HG02763 (cell line): Measurements from ENCODE around the gene SCLT1.

Experiments used
- ATAC-seq: cut with Tn5 transposase; IDR thresholded peaks from one replicate; pipeline ENCODE4 v1.9.1; 2021; ENCODE audit warnings: mild to moderate bottlenecking, moderate library complexity; ENCODE audit not compliant: unreplicated experiment

The SCLT1 gene

DNA sequence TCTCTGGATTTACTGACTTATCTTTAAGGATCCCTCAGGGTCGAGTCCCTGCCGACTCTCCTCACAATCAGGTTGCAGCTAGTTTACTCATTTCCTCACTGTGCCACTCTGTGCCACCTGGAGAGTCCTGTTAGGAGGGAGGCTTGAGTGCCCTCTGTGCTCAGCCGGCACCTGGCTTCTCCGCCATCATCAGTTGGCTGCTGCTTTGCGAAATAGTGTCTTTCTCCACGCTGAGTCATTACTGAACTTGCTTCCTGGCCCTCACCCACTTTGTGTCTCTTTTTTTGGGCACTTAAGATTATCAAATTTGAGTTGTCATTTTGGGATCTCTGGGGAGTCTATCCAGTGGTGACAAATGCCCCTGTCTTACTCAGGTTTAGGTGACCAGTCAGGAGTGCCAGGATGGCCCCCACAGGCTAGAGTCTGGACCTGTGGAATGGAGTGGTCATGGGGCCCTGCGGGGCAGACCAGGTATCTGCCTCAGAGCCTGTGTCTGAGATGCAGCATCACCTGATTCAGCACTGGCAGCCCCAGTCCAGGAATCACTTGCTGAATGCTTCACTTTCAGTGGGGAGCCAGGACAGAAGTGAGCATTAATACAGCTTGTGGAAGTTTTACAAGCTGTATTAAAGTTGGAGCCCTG lies 246.1 kb downstream of the SCLT1 start:
- no peak for ATAC-seq

DNA sequence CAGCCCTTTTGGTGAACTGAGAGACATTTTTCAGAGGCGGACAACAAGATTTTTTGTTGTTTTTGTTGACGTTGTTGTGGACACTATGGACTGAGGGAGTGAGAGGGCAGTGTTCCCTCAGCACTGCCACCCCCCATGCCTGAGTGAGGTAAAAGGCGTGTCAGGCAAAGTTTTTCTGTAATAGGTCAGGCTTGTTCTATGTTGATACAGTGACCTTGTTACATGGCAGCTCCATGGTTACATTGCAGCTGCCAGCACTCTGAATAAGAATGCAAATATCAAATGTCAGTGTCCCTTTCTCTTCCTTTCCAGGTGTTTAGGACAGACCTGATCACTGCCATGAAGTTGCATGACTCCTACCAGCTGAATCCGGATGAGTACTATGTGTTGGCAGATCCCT lies 247.3 kb downstream of the SCLT1 start:
- no peak for ATAC-seq

DNA sequence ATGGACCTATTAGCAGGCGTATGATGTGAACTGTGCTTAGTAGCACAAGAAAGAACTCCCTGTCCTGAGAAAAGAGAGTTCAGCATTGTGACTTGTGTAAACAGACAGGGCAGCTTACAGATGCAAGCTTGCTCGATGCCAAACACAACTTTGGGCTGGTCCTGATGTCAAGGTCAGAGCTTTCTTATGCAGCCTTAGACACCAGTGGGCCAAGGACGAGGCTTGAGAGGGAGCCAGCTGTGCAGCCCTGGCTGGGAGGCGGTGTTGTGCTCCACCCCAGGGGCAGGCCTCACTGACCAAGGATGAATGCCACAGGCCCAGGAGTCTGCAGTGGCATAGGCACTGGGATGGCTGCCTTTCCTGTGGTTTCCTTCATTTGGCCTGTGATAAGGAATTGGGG lies 248.4 kb downstream of the SCLT1 start:
- no peak for ATAC-seq

DNA sequence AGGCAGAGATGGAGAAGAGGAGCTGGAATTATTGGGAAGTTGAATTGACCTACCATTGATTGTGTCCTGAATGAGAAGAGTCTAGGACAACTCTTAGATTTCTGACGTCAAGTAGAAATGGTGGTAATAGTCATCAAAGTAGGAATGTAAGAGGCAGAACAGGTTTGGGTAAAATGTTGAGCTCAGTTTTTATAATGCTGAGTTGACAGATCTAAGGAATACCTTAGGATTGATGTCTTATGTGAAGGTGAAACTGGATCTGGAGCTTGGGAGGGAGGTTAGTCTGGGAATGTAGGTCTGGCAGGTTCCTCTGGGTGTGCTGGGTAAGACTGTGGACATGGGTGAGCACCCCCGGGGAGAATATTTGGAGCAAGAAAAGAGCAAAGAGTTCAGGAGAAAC lies 251.9 kb downstream of the SCLT1 start:
- no peak for ATAC-seq

DNA sequence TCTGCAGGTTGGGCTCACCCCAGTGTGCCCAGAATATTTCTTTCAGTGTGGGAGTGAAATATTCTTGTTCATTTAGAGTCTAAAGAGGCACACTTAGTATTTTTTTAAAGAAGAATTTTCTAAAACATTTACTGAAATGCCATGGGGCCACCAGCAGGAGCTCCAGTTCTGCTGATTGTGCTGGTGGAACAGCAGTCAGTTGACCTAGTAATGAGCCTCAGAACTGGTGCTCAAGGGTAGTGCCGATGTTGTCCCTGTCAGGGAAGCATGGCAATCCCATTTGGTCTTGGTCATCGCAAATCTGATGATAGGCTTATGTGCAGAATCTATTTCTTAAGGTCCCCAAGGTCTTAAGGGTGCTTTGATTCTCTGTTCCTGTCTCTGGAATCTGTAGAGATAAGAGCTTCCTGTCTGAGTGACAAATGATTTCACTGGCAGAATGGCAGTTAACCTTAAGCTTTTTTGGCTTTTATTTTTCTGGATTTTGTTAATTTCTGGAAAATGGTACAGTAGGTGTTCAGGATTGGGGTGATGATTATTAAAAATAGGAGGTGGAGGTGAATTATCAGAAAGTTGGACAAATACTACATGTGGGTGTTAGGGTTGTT lies 252.5 kb downstream of the SCLT1 start:
- ATAC-seq = no peak

DNA sequence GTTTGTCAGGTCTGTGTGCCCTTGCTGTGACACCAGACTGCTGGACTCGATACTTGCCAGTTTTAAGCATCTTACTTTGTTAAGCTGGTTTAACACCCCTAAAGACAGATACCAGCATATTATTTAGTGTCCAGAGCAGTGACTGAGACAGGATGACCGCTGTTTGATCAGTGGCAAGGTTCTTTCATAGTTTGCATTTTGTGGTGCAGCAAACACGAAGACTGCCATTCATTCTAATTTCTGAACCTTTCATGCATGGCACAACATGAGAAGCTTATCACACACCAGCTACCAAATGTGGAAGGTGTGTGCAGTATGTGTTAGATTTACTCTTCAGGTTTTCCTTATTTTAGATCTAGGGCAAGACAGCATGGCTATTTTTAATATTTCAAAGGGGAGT lies 255.7 kb downstream of the SCLT1 start:
- no peak for ATAC-seq

DNA sequence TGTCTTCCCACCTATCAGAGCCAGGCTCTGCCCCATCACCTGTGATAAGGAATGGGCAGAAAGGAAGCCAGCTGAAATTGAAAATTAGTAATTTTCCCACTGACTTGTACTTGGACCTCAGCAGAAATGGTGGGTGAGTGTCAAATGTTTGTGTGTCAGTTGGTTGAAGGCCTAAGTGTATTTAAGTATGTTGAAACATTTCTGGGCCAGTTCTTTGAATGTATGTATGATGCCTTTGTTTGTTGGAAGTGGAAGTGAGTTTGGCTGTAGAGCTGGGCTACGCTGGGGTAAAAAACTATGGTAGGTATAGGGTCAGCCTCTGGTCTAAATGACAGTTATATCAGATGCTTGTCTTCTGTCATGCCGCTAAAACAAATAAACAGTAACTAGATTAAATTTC lies 256.1 kb downstream of the SCLT1 start:
- ATAC-seq = no peak

DNA sequence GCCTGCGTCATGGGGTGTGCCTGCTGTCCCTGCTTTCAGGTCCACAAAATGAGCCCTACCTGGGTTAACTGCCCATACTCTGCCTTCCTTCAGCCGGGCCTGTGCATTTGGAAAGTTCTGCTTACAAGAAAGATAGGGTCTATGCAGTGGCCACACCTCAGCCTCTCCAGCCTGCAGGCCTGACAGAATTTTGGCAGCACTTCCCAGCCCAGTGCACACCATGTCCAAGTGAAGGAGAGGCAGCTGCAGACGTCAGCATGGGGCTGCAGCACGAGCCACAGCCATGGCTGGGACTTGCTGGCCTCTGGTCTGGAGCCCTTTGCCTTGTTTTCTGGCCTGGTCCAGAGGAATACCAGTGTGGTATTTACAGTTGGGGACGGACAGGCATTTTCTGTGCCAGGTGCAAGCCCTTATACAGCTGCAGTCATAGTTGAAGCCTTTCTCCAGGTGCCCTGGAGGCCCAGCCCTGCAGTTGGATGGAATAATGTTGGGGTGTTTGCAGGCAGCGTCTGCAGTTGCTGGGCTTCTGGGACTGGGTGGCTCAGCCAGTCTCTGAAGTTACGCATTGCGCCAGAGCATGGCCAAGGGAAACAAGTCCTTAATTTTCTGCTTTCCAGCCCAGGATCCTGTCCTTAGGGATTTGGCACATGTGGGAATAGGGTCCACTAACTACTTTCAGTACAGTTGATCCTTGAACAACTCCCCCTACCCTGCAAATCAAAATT lies 257.7 kb downstream of the SCLT1 start:
- ATAC-seq = no peak
